NCI-H1092 (cell line): ENCODE results near the gene FAM72D.
"Not testable (repeated sequence)": the region's sequence is repeated elsewhere in the genome, so short reads cannot be mapped to it uniquely, and the experiment has no call there.

ENCODE experiments used
- DNase-seq: peaks from one replicate; lab custom pipeline; 2025; lab: John Stamatoyannopoulos, UW

Gene FAM72D

GRCh38 chr1:145095284-145096057, at the start of gene FAM72D, which contains the start of gene SRGAP2B:
Gene FAM72D (plus strand): TSS chr1:145095974. CDS start chr1:145096848, 874 bp downstream.
Gene SRGAP2B (minus strand): TSS chr1:145095328. CDS start chr1:145092901, 2,427 bp downstream.
- DNase-seq = not testable (repeated sequence)

- not testable (repeated sequence) for DNase-seq
Observed at GRCh38 chr1:145047553-145047952, 48.2 kb upstream of the FAM72D start.

- not testable (repeated sequence) for DNase-seq
Observed at GRCh38 chr1:145048181-145048856, 47.5 kb upstream of the FAM72D start.

DNA sequence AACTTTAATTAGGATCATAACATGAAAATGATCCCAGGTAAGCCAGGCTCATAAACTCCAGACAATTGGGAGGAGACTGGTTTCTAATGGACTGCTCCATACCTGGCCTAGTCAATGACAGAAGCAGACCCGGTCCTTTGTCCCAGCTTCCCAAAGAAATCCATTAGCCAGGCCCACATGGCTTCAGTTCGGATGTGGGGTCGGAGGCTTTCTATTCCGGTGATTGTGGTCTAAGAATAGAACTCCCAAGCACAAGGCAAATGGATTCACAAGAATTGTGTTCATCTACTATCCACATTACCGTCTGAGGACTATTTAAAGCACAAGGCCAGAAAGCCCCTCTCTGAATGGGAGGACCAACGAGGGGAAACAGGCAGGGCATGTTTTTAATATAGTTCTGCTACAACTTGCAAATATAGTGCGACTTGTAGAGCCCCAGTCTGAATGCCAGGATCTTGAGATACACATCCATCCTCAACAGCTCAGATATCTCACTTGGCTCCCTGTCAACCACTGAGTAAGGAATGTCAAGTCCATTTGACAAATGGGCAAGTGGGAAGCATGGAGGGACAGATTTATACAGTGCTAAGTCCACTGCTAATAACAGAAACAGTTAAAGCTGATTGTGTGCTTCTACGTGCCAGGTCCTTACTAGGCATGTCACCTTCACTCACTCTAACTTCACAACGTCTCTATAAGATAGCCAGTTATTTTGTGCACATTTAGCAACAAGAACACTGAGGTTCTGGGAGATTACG, 43.6 kb upstream of the FAM72D start:
- not testable (repeated sequence) for DNase-seq

GRCh38 chr1:145053428-145053827, 42.3 kb upstream of the FAM72D start:
- not testable (repeated sequence) for DNase-seq

DNA sequence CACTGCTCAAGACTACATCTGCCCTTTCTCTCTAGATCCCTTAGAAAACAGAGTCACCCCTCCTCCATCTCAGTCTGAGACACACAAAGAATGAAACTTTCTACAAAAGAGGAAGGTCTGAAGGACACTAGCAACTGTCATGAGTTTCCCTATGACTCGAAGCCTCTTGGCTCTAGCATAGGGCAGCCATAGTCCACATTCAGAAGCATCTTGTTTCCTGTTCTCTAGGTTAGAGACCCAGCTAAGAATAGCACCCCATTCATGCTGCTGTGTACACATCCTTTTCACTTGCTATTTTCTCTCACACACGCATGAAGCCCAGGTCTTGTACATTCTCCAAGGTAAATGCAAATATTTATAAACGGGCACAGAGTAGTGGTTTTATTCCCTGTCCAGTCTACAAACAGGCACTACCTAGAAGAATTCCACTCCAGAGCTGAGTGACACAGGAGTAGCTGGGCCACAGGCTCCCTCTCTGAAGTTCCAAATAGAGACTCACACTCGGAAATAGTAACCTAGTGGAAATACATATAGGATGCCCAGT, 40.5 kb upstream of the FAM72D start:
- not testable (repeated sequence) for DNase-seq

- not testable (repeated sequence) for DNase-seq
Observed at GRCh38 chr1:145058184-145058583, 37.6 kb upstream of the FAM72D start.

DNA sequence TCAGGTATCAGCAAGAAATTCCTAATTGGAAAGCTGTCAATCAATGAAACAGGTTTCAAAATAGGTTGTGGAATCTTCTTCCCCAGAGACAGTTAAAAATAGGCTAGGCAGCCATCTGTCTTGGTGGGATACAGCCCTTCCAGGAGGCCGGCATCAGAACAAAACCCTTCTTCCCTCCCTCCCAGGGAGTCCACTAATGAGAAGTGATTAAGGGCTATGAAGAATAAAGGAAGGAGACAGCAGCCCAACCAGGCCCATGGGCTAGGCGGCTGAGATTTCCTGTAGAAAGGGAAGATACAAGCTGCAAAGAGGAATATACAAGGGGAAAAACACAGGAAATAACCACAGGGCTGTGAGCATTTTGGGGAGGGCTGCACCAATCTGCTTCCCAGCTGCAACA, 32.5 kb upstream of the FAM72D start:
- not testable (repeated sequence) for DNase-seq

DNA sequence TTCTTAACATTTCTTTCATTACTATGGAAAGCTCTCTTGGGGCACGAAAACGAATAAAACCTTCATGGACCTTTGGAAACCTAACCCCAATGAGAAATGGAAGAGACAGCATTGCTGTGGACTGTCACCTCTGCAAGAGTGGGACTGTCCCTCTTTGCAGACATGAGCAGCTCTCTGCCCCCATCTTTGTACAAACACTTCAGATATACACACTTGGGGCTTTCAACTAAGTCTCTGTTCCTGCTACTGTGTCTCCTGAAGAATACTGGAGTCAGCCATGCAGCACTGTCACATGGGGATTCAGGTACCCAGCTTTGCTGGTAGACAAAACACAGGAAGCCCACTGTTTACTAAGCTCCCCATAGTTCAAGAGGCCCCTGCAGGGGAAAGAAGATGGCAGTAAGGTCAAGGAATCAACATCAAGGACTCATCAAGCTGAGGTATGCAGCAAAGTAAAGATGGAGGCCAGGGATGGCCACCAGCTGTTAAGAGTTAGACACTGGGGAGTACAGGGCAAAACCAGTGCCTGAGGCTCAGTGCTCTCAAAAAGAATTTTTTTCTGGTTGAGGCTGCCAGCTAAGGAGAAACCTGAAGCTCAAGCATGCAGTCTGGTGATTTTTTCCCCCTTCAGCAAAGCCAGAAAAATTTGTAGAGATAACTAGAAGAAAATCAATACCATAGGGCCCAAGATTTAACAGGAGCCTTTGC, 31.7 kb upstream of the FAM72D start:
- DNase-seq = not testable (repeated sequence)

DNA sequence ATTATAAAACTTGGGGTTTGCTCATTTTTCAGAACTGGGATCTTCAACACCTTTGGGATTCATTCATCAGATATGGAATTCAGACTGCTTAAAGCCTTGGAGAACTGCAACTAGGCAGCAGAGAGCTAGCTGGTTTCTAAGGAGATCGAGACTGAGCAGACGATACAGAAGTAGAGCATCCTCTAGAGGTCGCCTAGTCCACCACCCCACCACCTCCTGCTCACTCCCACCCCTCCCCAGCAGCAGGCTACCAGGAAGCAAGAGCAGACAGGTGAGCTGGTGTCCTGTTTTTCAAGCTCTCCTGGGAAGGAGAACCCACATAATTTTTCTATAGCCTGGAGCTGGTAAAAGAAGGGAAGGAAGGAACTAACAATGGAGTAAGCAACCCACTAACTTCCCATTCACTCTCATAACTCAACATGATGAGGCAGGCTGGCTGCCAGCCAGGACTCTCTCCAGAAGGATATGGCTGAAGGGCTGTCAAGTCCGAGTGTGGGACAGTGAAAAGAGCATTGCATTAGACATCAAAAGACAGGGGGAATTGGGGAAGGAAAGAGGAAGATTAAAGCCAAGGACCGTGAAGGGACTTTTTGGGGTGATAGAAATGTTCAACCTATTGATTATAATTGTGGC, 30.5 kb upstream of the FAM72D start:
- not testable (repeated sequence) for DNase-seq

- not testable (repeated sequence) for DNase-seq
Observed at GRCh38 chr1:145066486-145066885, 29.3 kb upstream of the FAM72D start.

DNA sequence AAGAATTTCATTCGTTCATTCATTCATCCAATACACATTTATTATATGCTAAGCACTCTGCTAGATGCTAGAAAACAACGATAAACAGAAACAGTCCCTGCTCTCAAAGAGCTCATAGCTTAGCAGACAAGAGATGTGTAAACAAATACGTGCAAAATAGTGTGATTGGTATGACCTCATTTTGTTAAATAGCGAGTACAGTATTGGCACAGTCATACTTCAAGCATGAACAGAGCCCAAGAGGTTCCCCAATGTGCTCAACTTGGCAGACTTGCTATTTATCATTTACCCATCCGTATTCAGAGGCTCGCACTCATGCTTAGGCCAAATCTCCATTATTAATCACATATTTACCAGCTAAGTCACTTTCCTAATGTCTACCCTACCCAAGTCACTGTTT, 24.2 kb upstream of the FAM72D start:
- DNase-seq = not testable (repeated sequence)

- not testable (repeated sequence) for DNase-seq
Observed at GRCh38 chr1:145074021-145074559, 21.7 kb upstream of the FAM72D start.

GRCh38 chr1:145076877-145077276, 18.9 kb upstream of the FAM72D start:
- not testable (repeated sequence) for DNase-seq

DNA sequence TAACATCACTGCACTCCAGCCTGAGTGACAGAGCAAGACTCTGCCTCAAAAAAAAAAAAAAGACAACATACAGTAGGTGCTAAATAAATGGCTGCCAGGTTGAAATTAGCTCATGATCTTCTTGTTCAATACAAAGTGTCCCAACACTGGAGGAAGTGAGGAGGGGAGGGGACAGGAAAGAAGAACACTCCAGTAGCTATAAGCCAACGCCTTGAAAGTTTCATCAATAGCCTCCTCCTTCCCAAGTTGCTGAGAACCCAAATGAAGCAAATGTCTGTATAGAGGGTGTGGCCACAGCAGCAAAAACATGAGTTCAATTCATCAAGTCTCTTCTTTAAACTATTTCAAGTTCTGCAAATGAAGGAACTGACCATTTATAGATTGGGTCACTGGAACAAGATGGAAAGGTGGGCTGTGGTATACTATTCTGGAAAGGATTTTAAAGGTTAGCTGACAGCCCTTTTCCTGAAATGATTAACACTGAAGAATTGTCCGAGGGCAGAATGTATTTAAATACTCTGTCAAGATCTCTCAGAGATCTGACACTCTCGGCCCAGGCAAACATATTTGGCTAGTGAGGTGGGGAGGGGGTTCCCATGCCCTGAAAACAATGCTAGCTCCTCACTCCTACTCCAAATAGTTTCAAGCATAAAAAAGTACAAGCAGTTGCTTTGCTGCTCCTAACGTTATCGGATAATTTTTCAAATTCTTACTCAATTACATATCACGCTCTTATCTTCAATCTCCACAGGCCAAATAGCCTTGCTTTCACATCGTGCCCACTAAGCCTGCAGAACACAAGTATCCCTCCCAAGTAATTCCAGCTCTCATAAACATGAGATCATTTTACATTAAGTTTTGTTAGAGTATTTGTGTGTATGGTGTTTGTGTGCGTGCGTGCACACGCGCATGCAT, 17.6 kb upstream of the FAM72D start:
- DNase-seq = not testable (repeated sequence)

DNA sequence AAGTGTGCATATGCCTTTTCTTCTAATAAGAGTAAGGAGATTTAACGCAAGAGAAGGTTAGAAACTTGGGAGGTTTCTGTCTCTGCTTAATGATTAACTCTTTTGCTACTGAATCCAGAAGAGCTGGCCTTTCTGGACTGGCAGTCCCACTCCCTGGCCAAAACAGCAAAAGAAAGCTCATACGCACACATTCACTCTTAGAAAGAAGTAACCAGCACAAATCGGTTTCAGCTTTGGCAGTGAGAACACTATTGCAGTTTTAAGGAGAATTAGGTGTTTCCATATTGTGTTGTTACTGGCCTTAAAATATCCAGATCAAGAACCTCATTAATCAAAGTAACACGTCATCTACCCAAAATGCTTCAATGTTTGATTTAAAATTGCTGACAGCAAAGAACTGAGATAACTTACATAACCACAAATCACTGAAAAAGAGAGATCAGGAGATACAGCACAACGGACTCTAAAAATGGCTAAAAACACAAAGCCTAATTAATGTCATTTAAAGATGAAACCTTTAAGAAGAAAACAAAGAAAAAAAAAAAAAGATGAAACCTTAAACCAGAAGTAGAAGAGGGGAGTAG, 16.9 kb upstream of the FAM72D start:
- not testable (repeated sequence) for DNase-seq

- DNase-seq = not testable (repeated sequence)
Observed at GRCh38 chr1:145079737-145080136, 16.0 kb upstream of the FAM72D start.

DNA sequence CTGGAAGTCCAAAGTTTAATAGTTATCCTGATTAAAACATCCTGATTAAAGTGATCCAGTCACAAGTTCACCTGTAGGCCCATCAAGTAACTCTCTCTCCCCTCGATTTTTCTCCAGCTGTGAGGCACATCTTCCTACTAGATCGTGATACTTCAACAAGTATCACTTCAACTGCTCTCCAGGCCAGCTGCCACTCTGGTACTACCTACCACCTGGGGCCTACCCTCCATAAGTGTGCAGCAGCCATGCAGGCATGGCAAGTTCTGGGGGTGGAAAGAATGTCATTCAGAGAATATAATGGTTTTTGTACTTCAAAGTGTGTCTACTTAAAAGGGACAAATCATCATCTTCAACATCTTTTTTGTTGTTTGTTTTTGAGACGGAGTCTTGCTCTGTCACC, 15.6 kb upstream of the FAM72D start:
- DNase-seq = not testable (repeated sequence)
